ENCODE results near the gene FAM89B.

The FAM89B gene

DNA sequence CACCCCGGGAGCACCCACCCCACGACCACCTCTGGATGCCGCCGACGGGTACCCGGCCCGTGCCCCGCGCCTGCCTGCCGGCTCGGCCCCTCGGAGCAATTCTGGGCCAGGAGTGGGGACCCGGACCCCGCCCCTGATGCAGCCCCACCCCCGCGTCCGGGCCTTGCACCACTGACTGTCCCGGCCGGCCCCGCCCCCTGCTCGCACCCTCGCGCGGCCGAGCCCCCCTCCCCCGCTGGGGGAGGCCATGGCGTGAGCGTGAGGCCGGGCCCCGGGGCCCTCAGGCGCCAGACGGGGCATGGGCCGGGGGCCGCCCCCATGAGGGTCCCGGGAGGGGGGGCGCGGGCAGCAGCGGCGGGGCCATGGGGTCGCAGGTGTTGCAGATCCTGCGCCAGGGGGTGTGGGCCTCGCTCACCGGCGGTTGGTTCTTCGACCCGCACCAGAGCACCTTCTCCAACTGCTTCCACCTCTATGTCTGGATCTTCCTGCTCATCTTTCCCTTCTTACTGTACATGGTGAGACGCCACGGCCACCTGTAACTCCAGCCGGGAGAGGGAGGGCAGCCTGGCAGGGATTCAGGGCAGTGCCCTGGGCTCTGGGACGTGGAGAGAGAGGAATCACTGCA, 43.7 kb downstream of the FAM89B start:
- no peak overlapping the region for H3K4ac ChIP-seq (ENCODE audit: low read length)
- H3K23ac ChIP-seq (ENCODE audit: low read depth, low read length, poor library complexity) = no peak overlapping the region
- H3K9ac ChIP-seq (ENCODE audit: low read depth, low read length, poor library complexity) = peak overlapping the region; percentile 91
- peak overlapping the region; percentile 90 for H3K4me2 ChIP-seq (ENCODE audit: insufficient read depth, low read length, poor library complexity, severe bottlenecking)
- no peaks in the 10 kb centered on the region for H3K9me3 ChIP-seq (replicated peaks in 1 of 2; ENCODE audit: control insufficient read depth in 2 of 2, insufficient read depth in 1 of 2, low read depth in 1 of 2, low read length in 2 of 2)
- H2BK15ac ChIP-seq (ENCODE audit: low read length) = no peak overlapping the region
- peak overlapping the region; percentile 87 for H3K14ac ChIP-seq (ENCODE audit: low read length)
- H2BK120ac ChIP-seq (ENCODE audit: low read depth, low read length) = no peak overlapping the region
- no peak overlapping the region for H2BK12ac ChIP-seq (ENCODE audit: low read length)
- H2AFZ ChIP-seq (ENCODE audit: low read length) = peak overlapping the region; percentile 72
- peaks cover 23% of the 10 kb centered on the region for H3K79me1 ChIP-seq (ENCODE audit: low read depth, low read length)
- no peak overlapping the region for H4K8ac ChIP-seq (ENCODE audit: low read depth, low read length)
- H2AK5ac ChIP-seq (ENCODE audit: low read depth, low read length) = peak overlapping the region; percentile 60
- H3K4me3 ChIP-seq (ENCODE audit: low read length in 2 of 2) = peak overlapping the region; percentile 96 to 98
- peak overlapping the region; percentile 80 for H3K18ac ChIP-seq (ENCODE audit: low read length)
- H2BK5ac ChIP-seq (ENCODE audit: low read length) = no peak overlapping the region
- DNase-seq (ENCODE audit: low spot score) = no peak
- peaks cover 34 to 64% of the 10 kb centered on the region in 2 donors for H3K36me3 ChIP-seq (replicated peaks in 1 of 2; ENCODE audit: control insufficient read depth in 2 of 2, insufficient read depth in 2 of 2, low read length in 2 of 2)
- peak overlapping the region; percentile 74 for H3K27ac ChIP-seq (replicated peaks; ENCODE audit: low read length)
- H3K4me1 ChIP-seq (ENCODE audit: control insufficient read depth in 2 of 2, insufficient read depth in 1 of 2, low read depth in 1 of 2, low read length in 2 of 2) = peaks cover 21 to 31% of the 10 kb centered on the region in 2 donors
- H4K91ac ChIP-seq (ENCODE audit: low read depth, low read length, poor library complexity) = no peak overlapping the region
- no CpG with 5 or more reads among the region's 50 CpGs for WGBS, 2 donors (ENCODE audit: extremely low coverage in 2 of 2, insufficient read length in 2 of 2, insufficient replicate concordance in 1 of 2)
- no peaks in the 10 kb centered on the region for H3K27me3 ChIP-seq (ENCODE audit: control insufficient read depth in 3 of 3, insufficient read depth in 3 of 3, low read depth in 1 of 3, low read length in 3 of 3)

DNA sequence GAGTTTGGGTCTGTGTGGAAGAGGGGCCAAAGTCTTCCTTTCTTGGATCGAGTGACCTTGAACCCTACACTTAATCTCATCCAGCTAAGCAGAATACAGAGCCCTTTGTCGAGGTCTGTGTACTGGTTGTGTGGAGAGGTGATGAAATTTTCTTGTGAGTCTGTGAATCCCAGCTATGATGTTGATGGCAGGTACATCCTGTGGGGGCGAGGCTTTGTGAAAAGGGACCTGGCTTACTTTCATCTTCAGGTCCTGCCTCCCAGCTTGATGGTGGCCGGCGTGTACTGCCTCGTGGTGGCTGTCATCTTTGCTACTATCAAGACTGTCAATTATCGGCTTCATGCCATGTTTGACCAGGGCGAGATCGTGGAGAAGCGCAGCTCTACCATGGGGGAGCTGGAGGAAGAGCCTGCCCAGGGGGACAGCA, 44.2 kb downstream of the FAM89B start:
- Histone ChIP-seq H2BK5ac (ENCODE audit: low read length) (no peak overlapping the region), H3K23ac (ENCODE audit: low read depth, low read length, poor library complexity) (no peak overlapping the region), H3K27ac (replicated peaks; ENCODE audit: low read length) (peak overlapping the region; percentile 26), H2BK15ac (ENCODE audit: low read length) (no peak overlapping the region), H3K4me3 (ENCODE audit: low read length in 2 of 2) (peak overlapping the region; percentile 96 to 98), H3K18ac (ENCODE audit: low read length) (no peak overlapping the region), H2BK12ac (ENCODE audit: low read length) (no peak overlapping the region), H4K8ac (ENCODE audit: low read depth, low read length) (no peak overlapping the region), H3K14ac (ENCODE audit: low read length) (no peak overlapping the region), H3K9me3 (replicated peaks in 1 of 2; ENCODE audit: control insufficient read depth in 2 of 2, insufficient read depth in 1 of 2, low read depth in 1 of 2, low read length in 2 of 2) (peaks cover 0 to under 1% of the 10 kb centered on the region in 2 donors), H3K4me2 (ENCODE audit: insufficient read depth, low read length, poor library complexity, severe bottlenecking) (peak overlapping the region; percentile 90), H3K4me1 (ENCODE audit: control insufficient read depth in 2 of 2, insufficient read depth in 1 of 2, low read depth in 1 of 2, low read length in 2 of 2) (peaks cover 19 to 26% of the 10 kb centered on the region in 2 donors), H3K79me1 (ENCODE audit: low read depth, low read length) (peaks cover 24% of the 10 kb centered on the region), H2AFZ (ENCODE audit: low read length) (no peak overlapping the region), H2BK120ac (ENCODE audit: low read depth, low read length) (no peak overlapping the region), H3K4ac (ENCODE audit: low read length) (no peak overlapping the region), H3K27me3 (ENCODE audit: control insufficient read depth in 3 of 3, insufficient read depth in 3 of 3, low read depth in 1 of 3, low read length in 3 of 3) (no peaks in the 10 kb centered on the region), H3K9ac (ENCODE audit: low read depth, low read length, poor library complexity) (no peak overlapping the region), H3K36me3 (replicated peaks in 1 of 2; ENCODE audit: control insufficient read depth in 2 of 2, insufficient read depth in 2 of 2, low read length in 2 of 2) (peaks cover 35 to 63% of the 10 kb centered on the region in 2 donors), H2AK5ac (ENCODE audit: low read depth, low read length) (peak overlapping the region; percentile 60), H4K91ac (ENCODE audit: low read depth, low read length, poor library complexity) (no peak overlapping the region)
- DNase-seq (ENCODE audit: low spot score) = no peak
- no CpG with 5 or more reads among the region's 10 CpGs for WGBS, 2 donors (ENCODE audit: extremely low coverage in 2 of 2, insufficient read length in 2 of 2, insufficient replicate concordance in 1 of 2)

GRCh38 chr11:65617136-65617850, 45.0 kb downstream of the FAM89B start:
- Histone ChIP-seq H3K27ac (replicated peaks; ENCODE audit: low read length) (no peak overlapping the region), H3K9me3 (replicated peaks in 1 of 2; ENCODE audit: control insufficient read depth in 2 of 2, insufficient read depth in 1 of 2, low read depth in 1 of 2, low read length in 2 of 2) (peaks cover 0 to 2% of the 10 kb centered on the region in 2 donors), H2AFZ (ENCODE audit: low read length) (no peak overlapping the region), H3K4me2 (ENCODE audit: insufficient read depth, low read length, poor library complexity, severe bottlenecking) (no peak overlapping the region), H3K36me3 (replicated peaks in 1 of 2; ENCODE audit: control insufficient read depth in 2 of 2, insufficient read depth in 2 of 2, low read length in 2 of 2) (peaks cover 33 to 65% of the 10 kb centered on the region in 2 donors), H3K23ac (ENCODE audit: low read depth, low read length, poor library complexity) (no peak overlapping the region), H2AK5ac (ENCODE audit: low read depth, low read length) (no peak overlapping the region), H3K4ac (ENCODE audit: low read length) (no peak overlapping the region), H3K14ac (ENCODE audit: low read length) (no peak overlapping the region), H3K27me3 (ENCODE audit: control insufficient read depth in 3 of 3, insufficient read depth in 3 of 3, low read depth in 1 of 3, low read length in 3 of 3) (no peaks in the 10 kb centered on the region), H2BK5ac (ENCODE audit: low read length) (no peak overlapping the region), H4K91ac (ENCODE audit: low read depth, low read length, poor library complexity) (no peak overlapping the region), H4K8ac (ENCODE audit: low read depth, low read length) (no peak overlapping the region), H3K4me3 (ENCODE audit: low read length in 2 of 2) (peak overlapping the region in 1 of 2 donors; percentile 98), H3K9ac (ENCODE audit: low read depth, low read length, poor library complexity) (no peak overlapping the region), H2BK12ac (ENCODE audit: low read length) (no peak overlapping the region), H3K18ac (ENCODE audit: low read length) (no peak overlapping the region), H3K4me1 (ENCODE audit: control insufficient read depth in 2 of 2, insufficient read depth in 1 of 2, low read depth in 1 of 2, low read length in 2 of 2) (peaks cover 16 to 19% of the 10 kb centered on the region in 2 donors), H3K79me1 (ENCODE audit: low read depth, low read length) (peaks cover 30% of the 10 kb centered on the region), H2BK15ac (ENCODE audit: low read length) (no peak overlapping the region), H2BK120ac (ENCODE audit: low read depth, low read length) (no peak overlapping the region)
- no peak for DNase-seq (ENCODE audit: low spot score)
- no CpG with 5 or more reads among the region's 17 CpGs for WGBS, 2 donors (ENCODE audit: extremely low coverage in 2 of 2, insufficient read length in 2 of 2, insufficient replicate concordance in 1 of 2)

DNA sequence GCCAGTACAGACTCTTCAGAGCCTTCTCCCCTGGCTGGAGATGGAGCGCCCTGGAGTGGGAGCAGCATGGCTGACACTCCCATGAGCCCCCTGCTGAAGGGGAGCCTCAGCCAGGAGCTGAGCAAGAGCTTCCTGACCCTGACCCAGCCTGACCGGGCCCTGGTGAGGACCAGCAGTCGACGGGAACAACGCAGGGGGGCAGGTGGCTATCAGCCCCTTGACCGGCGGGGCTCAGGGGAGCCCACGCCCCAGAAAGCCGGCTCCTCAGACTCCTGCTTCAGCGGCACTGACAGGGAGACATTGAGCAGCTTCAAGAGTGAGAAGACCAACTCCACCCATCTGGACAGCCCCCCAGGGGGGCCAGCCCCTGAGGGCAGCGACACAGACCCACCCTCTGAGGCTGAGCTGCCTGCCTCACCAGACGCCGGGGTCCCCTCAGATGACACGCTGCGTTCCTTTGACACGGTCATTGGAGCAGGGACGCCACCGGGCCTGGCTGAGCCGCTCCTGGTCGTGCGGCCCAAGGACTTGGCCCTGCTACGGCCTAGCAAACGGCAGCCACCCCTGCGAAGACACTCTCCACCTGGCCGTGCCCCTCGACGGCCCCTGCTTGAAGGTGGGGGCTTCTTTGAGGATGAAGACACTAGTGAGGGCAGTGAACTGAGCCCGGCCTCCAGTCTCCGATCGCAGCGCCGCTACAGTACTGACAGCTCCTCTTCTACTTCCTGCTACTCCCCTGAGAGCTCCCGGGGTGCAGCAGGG, 45.8 kb downstream of the FAM89B start:
- Histone ChIP-seq H3K27me3 (ENCODE audit: control insufficient read depth in 3 of 3, insufficient read depth in 3 of 3, low read depth in 1 of 3, low read length in 3 of 3) (no peaks in the 10 kb centered on the region), H3K79me1 (ENCODE audit: low read depth, low read length) (peaks cover 24% of the 10 kb centered on the region), H3K23ac (ENCODE audit: low read depth, low read length, poor library complexity) (peak overlapping the region; percentile 91), H3K4ac (ENCODE audit: low read length) (no peak overlapping the region), H3K36me3 (replicated peaks in 1 of 2; ENCODE audit: control insufficient read depth in 2 of 2, insufficient read depth in 2 of 2, low read length in 2 of 2) (peaks cover 26 to 62% of the 10 kb centered on the region in 2 donors), H2BK5ac (ENCODE audit: low read length) (no peak overlapping the region), H3K4me1 (ENCODE audit: control insufficient read depth in 2 of 2, insufficient read depth in 1 of 2, low read depth in 1 of 2, low read length in 2 of 2) (peaks cover 9 to 11% of the 10 kb centered on the region in 2 donors), H2BK15ac (ENCODE audit: low read length) (no peak overlapping the region), H2BK120ac (ENCODE audit: low read depth, low read length) (no peak overlapping the region), H4K8ac (ENCODE audit: low read depth, low read length) (no peak overlapping the region), H3K14ac (ENCODE audit: low read length) (no peak overlapping the region), H2AK5ac (ENCODE audit: low read depth, low read length) (no peak overlapping the region), H3K9ac (ENCODE audit: low read depth, low read length, poor library complexity) (no peak overlapping the region), H3K27ac (replicated peaks; ENCODE audit: low read length) (no peak overlapping the region), H4K91ac (ENCODE audit: low read depth, low read length, poor library complexity) (no peak overlapping the region), H3K4me2 (ENCODE audit: insufficient read depth, low read length, poor library complexity, severe bottlenecking) (no peak overlapping the region), H3K18ac (ENCODE audit: low read length) (no peak overlapping the region), H3K4me3 (ENCODE audit: low read length in 2 of 2) (no peak overlapping the region), H2BK12ac (ENCODE audit: low read length) (no peak overlapping the region), H2AFZ (ENCODE audit: low read length) (no peak overlapping the region), H3K9me3 (replicated peaks in 1 of 2; ENCODE audit: control insufficient read depth in 2 of 2, insufficient read depth in 1 of 2, low read depth in 1 of 2, low read length in 2 of 2) (peaks cover 0 to 2% of the 10 kb centered on the region in 2 donors)
- DNase-seq (ENCODE audit: low spot score) = no peak
- WGBS, 2 donors (ENCODE audit: extremely low coverage in 2 of 2, insufficient read length in 2 of 2, insufficient replicate concordance in 1 of 2) = no CpG with 5 or more reads among the region's 33 CpGs
